ENCODE measurements around the gene ANAPC7. TPM values are rescaled to one million over a fixed set of nuclear protein-coding genes. Genes with fewer than 3 reads are reported as not detected.
A peak's percentile ranks its signal among the peaks of the same experiment; 100 is the strongest.

Gene ANAPC7
- total RNA-seq, 1 experiment from 2014 or later: 91.1 TPM

GRCh38 chr12:110379631-110380030 is 23.9 kb downstream of the ANAPC7 start:
- Histone ChIP-seq H3K18ac (ENCODE audit: insufficient read length, low read depth, low read length) (no peak overlapping the region), H4K8ac (replicated peaks; ENCODE audit: insufficient read length, low read depth, low read length) (no peak overlapping the region), H2BK5ac (ENCODE audit: insufficient read length, low read length) (no peak overlapping the region), H3K79me2 (ENCODE audit: insufficient read depth, low read length) (no peaks in the 10 kb centered on the region), H2AFZ (ENCODE audit: low read length) (no peak overlapping the region), H4K91ac (ENCODE audit: insufficient read length, low read depth, low read length) (no peak overlapping the region), H3K9me3 (ENCODE audit: control insufficient read depth, low read depth, low read length) (no peaks in the 10 kb centered on the region), H3K4me2 (ENCODE audit: insufficient read depth, insufficient read length, low read length) (no peak overlapping the region), H3K56ac (ENCODE audit: insufficient read length, low read depth, low read length) (no peak overlapping the region), H2BK120ac (ENCODE audit: low read depth, low read length, poor library complexity, severe bottlenecking) (no peak overlapping the region), H2AK5ac (ENCODE audit: insufficient read length, low read length) (no peak overlapping the region), H3T11ph (ENCODE audit: low read length) (no peak overlapping the region), H4K5ac (ENCODE audit: insufficient read length, low read depth, low read length) (no peak overlapping the region), H3K27ac (ENCODE audit: insufficient read length, low read depth, low read length) (no peak overlapping the region), H3K14ac (ENCODE audit: insufficient read depth, low read length) (no peak overlapping the region), H3K4ac (ENCODE audit: low read depth, low read length) (no peak overlapping the region), H4K20me1 (ENCODE audit: control insufficient read depth, insufficient read depth, insufficient read length) (no peaks in the 10 kb centered on the region), H3K23me2 (ENCODE audit: insufficient read length, low read depth, low read length, poor library complexity, severe bottlenecking) (no peaks in the 10 kb centered on the region), H2BK15ac (ENCODE audit: low read depth, low read length) (no peak overlapping the region), H3K23ac (ENCODE audit: insufficient read length, low read depth, low read length) (no peak overlapping the region), H3K79me1 (ENCODE audit: insufficient read depth, low read depth, low read length, poor library complexity, severe bottlenecking) (no peaks in the 10 kb centered on the region), H3K4me1 (ENCODE audit: insufficient read depth, low read length) (no peaks in the 10 kb centered on the region), H3K9ac (ENCODE audit: extremely low read depth, insufficient read length, low read length) (no peak overlapping the region), H2BK20ac (ENCODE audit: low read depth, low read length, poor library complexity, severe bottlenecking) (no peak overlapping the region), H2BK12ac (ENCODE audit: insufficient read length, low read depth, low read length) (no peak overlapping the region), H3K27me3 (ENCODE audit: insufficient read depth, low read length) (no peaks in the 10 kb centered on the region)
- WGBS (ENCODE audit: extremely low coverage, insufficient read length, low lambda C conversion rate): no CpG with 5 or more reads among the region's 2 CpGs
- H3K9me3 Mint-ChIP-seq: no peaks in the 10 kb centered on the region
- no peak overlapping the region for H3K4me3 Mint-ChIP-seq
- H3K27me3 Mint-ChIP-seq (ENCODE audit: low read depth): no peaks in the 10 kb centered on the region
- no peaks in the 10 kb centered on the region for H3K4me1 Mint-ChIP-seq
- no peak for DNase-seq
- peak overlapping the region in 1 of 3 experiments; percentile 48; a peak in 1 of 7 replicates for H3K27ac Mint-ChIP-seq
- peaks cover 46 to 84% (median 76%) of the 10 kb centered on the region in 3 experiments for H3K36me3 Mint-ChIP-seq (ENCODE audit: insufficient read depth in 1 of 3, low read depth in 3 of 3)
- TF ChIP-seq CTCF (conservative IDR thresholded peaks at IDR 0.05): no peak
